ENCODE measurements around the gene METAP1.
A peak's percentile ranks its signal among the peaks of the same experiment; 100 is the strongest.
"Not testable (repeated sequence)": the region's sequence is repeated elsewhere in the genome, so short reads cannot be mapped to it uniquely, and the experiment has no call there.

Gene METAP1

GRCh38 chr4:99061048-99061700, 65.7 kb downstream of the METAP1 start:
- no peak for DNase-seq

GRCh38 chr4:99062120-99062519, 66.6 kb downstream of the METAP1 start:
- DNase-seq, result no peak

GRCh38 chr4:99065521-99065920, 70.0 kb downstream of the METAP1 start:
- not testable (repeated sequence) for DNase-seq

- DNase-seq, result no peak
These were observed 72.1 kb downstream of the METAP1 start for GRCh38 chr4:99067617-99068016.

- no peak for DNase-seq
These were observed 75.6 kb downstream of the METAP1 start for GRCh38 chr4:99071159-99071558.

- DNase-seq, result no peak
These were observed 79.3 kb downstream of the METAP1 start for GRCh38 chr4:99074816-99075215.

GRCh38 chr4:99076292-99076976, 80.9 kb downstream of the METAP1 start:
- DNase-seq, result no peak

- DNase-seq, result no peak
These were observed 81.7 kb downstream of the METAP1 start for GRCh38 chr4:99077177-99077576.

GRCh38 chr4:99078336-99078735, 82.8 kb downstream of the METAP1 start:
- no peak for DNase-seq

GRCh38 chr4:99078931-99079624, 83.6 kb downstream of the METAP1 start:
- no peak for DNase-seq

- DNase-seq, result no peak
These were observed 84.2 kb downstream of the METAP1 start for GRCh38 chr4:99079625-99080295.

- DNase-seq, result not testable (repeated sequence)
These were observed 85.3 kb downstream of the METAP1 start for GRCh38 chr4:99080869-99081268.

GRCh38 chr4:99082192-99082591, 86.7 kb downstream of the METAP1 start:
- no peak for DNase-seq

- DNase-seq, result no peak
These were observed 89.1 kb downstream of the METAP1 start for GRCh38 chr4:99084595-99084994.

- peak; percentile 2 for DNase-seq
These were observed 92.5 kb downstream of the METAP1 start for GRCh38 chr4:99088023-99088449.

GRCh38 chr4:99088481-99089365, 93.2 kb downstream of the METAP1 start, which contains the start of gene ADH5:
Gene ADH5, minus strand, starts transcription at chr4:99088788. Its CDS starts 88 bp downstream, at chr4:99088700.
- peak; percentile 83 for DNase-seq

GRCh38 chr4:99090481-99091215, 95.1 kb downstream of the METAP1 start:
- DNase-seq, result no peak

- DNase-seq, result no peak
These were observed 95.7 kb downstream of the METAP1 start for GRCh38 chr4:99091216-99091575.

GRCh38 chr4:99091841-99092240, 96.3 kb downstream of the METAP1 start:
- not testable (repeated sequence) for DNase-seq

- no peak for DNase-seq
These were observed 103.8 kb downstream of the METAP1 start for GRCh38 chr4:99099311-99099710.

- DNase-seq, result not testable (repeated sequence)
These were observed 104.3 kb downstream of the METAP1 start for GRCh38 chr4:99099814-99100213.
